ENCODE results near the gene LY6G6C.

DNA sequence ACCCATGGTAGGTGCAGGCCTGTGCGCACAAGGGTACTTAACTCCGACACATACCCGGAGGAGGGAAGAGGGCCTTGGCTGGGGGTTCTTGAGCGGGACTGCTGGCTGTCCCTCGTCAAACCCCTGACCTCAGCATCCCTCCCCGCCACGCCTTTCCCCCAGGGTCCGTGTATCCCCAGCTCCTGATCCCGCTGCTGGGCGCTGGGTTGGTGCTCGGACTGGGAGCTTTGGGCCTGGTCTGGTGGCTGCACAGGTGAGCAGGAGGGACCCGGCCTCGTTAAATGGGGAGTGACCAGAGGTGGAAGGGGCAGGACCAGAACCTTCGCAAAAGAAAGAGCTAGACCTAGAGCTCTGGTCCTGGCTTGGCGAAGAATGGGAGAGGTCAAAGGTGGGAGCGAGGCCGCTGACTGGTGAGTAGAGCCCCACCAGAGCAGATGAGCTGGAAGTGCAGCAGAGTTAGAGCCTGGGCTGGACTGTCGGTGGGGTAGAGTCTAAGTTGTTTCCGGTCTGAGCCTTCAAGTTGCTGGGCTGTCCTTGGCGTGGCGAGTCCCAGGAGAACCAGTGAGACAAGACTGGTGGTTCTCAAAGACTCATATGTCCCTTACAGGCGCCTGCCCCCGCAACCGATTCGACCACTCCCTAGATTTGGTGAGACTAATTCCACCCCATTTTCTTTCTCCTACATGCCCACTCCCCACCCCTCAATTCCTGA, 2.6 kb upstream of the LY6G6C start:
- no peak for TF ChIP-seq GATA2 (IDR thresholded peaks at IDR 0.05; ENCODE audit: low read depth, low read length)
- no peak for TF ChIP-seq GATA3 (IDR thresholded peaks at IDR 0.05; ENCODE audit: low read depth, low read length)

All from SH-SY5Y (cell line).